A204.1 (cell line): ENCODE measurements around the gene PDE9A.
"Not testable (repeated sequence)": the region's sequence is repeated elsewhere in the genome, so short reads cannot be mapped to it uniquely, and the experiment has no call there.

Experiments used
- FAIRE-seq: peaks from 2 replicates; lab custom pipeline; 2012; peaks lifted over from hg19 to GRCh38; lab: Jason Lieb, UNC

Gene PDE9A

GRCh38 chr21:42690586-42690985, 37.2 kb downstream of the PDE9A start:
- no peak for FAIRE-seq

DNA sequence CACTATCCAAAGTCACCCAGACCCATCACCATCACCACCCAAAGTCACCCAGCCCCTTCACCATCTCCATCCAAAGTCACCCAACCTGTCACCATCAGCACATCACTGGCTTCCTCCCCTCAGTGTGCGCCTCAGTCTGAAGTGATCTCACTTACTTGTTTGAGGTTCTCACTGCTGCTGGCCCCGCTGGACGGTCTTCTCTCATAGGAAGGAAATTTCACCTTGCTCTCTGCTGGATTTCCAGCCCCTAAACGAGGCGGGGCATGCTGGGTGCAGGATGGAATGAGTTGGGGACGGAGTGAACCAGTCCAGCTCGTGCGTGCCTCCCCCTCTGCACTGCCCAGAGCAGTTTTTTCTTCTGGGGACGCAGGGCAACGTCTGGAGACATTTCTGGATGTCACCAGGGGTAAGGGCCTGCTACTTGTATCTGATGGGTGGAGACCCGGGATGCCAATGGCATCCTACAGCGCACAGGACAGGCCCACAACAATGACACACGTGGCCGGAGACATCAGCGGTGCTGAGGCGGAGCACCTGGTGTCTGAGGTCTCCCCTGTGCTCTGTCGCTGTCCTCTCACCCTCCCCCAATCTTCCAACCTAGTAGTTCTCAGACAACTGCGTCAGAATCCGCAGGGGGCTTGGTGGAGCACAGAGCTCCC, 38.6 kb downstream of the PDE9A start:
- FAIRE-seq = no peak

DNA sequence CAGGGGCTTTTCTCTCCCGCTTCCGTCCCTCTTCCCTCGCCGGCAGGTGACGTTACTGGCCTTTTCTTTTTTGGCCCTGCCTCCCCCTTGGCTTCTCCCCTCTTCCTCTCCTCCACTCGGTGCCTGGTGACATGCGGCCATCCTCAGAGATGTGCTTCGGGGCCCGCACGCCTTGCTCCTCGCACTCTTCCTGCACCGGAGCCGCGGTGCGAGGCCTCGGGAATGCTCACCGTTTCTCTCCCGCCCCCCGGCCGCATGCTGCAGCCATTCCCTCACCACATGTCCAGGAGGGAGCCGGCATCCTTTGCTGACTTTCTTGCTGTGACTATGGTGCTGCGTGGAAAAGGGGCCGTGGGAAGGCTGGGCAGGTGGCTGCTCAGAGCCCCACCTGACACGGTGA, 39.3 kb downstream of the PDE9A start:
- FAIRE-seq = no peak

DNA sequence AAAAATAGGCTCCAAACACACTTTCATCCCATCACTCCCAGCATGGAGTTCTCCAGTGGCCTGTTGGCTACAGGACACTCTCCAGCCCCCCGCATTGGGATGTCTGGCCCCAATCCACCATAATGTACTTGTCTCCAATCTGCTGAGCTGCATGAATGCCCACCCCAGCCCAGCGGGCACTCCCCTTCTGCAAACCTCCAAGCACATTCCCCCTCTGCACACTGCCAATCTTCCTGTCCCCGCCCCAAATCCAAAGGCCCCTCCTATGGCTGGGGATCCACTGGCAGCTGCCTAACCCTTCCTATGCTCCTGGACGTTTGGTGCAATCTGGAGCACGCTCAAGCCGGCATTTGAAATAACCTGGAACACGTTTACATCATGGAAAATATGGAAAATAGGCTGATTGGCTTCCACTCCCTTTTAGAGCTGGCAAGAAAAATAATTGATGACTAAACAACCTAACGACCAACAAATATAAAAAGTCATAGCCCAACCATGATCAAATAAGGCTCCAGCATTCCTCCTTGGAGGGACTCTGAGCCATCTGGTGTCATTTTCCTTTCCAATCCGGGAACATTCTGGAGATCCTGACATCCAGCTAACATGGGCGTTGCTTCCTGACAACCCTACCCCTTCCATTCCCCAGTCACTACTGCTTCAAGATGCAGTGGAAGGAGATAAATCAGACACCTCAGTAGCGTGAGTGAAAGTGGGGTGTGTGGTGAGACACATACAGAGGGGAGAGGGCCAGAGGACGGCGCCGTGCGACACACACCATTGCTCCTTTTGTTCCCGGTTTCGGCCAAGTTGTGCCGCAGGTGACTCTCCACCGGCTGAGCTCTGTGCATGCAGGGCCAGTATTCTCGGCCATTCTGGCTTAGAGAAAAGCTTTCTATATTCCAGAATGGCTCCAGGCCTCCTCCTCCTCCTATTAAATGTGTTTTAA, 41.6 kb downstream of the PDE9A start:
- no peak for FAIRE-seq

- no peak for FAIRE-seq
Observed at GRCh38 chr21:42695697-42696380, 42.4 kb downstream of the PDE9A start.

DNA sequence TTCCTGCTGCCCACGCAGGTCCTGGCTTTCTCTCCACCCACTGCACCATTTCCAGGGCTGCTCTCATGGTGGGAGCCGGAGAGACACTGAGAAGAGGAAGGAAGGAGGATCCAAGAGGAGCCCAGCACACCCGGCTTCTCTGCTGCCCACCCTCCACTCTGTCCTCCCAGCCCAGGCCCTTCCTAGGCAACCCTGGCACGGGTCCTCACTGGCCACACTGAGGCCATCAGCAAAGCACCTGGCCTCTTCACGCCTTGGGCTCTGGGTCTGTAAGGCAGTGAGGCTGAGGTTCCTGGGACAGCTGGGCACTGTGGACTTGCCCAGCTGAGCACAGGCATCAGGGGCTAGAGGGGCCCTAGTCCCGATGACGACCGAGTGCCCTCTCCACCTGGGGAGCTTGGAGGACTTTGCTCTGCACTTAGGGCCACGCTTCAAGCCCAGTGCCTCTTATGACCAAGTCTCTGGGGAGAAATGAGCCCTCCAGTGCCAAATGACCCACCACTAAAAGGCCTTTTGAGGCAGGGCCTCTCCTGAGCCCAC, 43.1 kb downstream of the PDE9A start:
- no peak for FAIRE-seq

DNA sequence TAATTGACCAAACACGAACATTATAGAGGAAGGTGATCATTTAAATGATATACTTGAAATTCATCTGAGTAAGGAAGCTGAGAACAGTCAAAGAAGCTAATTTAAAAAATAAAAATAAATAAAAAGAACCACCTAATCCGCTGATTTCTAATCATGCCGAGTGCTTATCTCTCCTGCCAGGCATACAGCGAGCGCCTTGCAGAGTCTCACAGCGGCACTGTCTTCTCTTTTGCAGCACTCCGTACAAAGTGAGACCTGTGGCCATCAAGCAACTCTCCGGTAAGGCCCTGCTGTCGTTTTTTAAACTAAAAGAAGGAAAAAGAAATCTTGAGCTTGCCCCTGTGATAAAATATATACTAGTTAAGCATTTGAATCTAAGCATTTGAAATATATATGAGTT, 45.3 kb downstream of the PDE9A start:
- FAIRE-seq = no peak

- no peak for FAIRE-seq
Observed at GRCh38 chr21:42699196-42699595, 45.8 kb downstream of the PDE9A start.

- FAIRE-seq = no peak
Observed at GRCh38 chr21:42701706-42702456, 48.5 kb downstream of the PDE9A start.

GRCh38 chr21:42702720-42703119, 49.3 kb downstream of the PDE9A start:
- FAIRE-seq = no peak

- no peak for FAIRE-seq
Observed at GRCh38 chr21:42703136-42703908, 49.9 kb downstream of the PDE9A start.

DNA sequence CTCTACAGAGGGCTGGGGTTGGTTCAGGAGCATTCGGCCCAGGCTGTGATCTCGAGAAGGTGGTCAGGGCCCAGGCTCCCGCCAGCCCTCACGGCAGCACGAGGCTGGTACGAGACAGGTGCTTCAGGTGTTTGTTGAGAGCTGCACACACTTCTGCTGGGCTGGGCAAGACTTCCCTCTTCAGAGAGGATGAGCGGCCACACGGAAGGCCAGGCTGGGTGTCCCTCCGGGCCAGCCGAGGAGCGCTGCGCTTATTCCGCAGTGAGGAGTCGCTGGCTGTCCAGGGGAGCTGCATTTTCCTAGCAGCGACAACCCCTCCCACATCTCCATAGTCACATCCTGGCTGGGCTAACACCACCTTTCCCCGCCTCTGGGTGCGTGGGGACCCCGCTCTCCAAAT, 50.5 kb downstream of the PDE9A start:
- no peak for FAIRE-seq

DNA sequence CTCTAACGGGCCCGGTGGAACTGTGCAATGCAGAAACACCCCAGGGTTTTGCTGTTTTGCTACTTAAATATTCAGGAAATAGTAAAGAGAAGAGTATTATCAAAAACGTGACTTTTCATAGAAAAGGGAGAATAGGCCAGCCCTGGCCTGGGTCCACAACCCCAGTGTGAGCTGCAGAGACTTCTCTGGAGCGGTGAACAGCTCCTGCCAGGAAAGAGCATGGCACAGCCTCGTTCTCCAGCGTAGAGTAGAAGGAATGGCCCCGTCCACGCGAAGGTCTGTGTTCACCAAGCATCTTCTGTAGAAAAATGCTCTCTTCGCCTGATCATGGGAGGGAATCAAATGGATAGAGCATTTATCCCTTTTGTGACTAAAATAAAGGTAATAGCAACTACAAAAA, 51.4 kb downstream of the PDE9A start:
- FAIRE-seq = no peak

DNA sequence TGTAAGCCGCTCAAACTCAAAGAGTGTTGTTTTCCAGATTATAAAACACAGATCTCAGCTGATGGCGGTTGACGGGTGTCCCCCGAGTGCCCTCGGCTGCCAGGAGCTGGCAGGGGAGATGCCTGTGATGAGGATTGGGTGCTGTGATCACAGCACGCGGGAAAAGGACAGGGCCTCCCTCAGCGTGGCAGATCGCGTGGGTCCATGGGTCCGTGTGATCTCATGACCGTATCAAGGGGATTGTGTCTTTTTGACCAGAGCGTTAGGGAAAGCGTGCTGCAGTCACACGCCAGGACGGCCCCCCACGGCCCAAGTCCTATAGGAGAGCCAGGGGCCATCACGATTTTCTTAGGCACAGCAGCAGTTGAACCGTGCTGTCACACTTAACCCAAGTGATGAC, 51.9 kb downstream of the PDE9A start:
- no peak for FAIRE-seq

DNA sequence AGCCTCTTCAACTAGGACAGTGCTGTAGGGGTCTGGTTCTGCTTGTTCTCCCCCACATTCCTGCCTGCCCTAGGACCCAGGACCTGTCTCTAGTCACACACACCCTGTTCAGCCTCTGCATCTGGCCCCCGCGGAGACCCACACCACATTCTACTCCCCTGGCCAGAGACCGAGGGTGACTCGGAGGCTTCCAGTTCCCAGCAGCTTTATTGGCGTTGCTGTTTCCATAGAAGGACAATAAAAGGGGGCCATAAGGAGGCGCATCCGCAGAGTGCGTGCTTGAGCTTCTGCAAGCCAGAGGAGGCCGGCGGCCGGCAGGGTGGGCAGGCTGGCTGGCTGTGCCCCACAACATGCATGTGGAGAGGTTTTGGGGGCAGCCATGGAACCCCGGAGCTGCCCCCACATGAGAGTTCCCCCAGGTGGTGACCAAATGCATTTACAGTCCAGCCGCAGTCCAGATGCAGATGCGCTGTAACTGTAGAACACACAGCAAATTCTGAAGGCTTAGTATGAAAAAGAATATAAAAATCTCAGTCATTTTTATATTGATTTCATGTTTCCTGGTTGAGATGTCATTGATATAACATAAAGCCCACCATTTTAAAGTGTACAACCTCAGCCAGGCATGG, 52.4 kb downstream of the PDE9A start:
- no peak for FAIRE-seq

GRCh38 chr21:42706765-42707164, 53.3 kb downstream of the PDE9A start:
- FAIRE-seq = no peak

GRCh38 chr21:42707207-42707830, 53.9 kb downstream of the PDE9A start:
- FAIRE-seq = no peak

DNA sequence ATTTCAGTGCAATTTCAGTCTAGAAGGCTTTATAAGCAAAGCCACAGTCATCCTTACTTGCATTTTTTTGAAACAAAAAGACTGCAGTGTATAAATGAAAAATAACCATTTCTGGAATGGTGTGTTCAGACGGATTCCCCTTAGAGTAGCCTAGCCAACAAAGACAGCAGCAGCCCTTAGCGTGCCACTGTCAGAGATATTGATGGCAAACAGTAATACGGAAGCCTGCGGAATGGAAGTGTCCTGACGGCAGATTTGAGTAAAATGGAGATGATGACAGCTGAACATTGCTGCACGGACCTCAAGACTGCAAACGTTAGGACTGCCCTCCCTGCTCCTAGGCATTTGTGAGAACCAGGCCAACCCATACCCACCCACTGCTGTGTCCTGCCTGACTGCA, 54.7 kb downstream of the PDE9A start:
- no peak for FAIRE-seq

DNA sequence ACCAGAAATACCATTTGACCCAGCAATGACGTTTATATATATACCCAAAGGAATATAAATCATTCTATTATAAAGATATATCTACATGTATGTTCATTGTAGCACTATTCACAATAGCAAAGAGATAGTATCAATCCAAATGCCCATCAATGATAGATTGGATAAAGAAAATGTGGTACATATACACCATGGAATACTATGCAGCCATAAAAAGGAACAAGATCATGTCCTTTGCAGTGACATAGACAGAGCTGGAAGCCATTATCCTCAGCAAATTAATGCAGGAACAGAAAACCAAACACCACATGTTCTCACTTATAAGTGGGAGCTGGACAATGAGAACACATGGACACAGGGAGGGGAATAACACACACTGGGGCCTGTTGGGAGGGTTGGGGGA, 55.5 kb downstream of the PDE9A start:
- not testable (repeated sequence) for FAIRE-seq

DNA sequence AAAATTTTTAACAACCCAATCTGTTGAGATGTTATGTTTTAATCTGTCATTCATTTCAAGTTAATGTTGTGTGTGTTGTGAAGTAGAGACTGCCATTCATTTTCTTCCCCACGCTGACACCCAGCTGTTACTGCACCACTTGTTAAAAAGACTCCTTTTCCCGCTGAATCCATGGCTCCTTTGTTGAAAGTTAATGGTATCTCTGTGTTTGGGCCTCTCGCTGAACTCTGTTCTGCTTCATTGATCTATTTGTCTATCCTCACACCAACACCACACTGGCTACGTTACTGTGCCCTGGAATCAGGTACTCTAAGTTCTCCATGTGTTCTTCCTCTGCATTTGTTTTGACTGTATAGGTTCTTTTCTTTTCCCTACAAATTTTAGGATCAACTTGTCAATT, 58.2 kb downstream of the PDE9A start:
- FAIRE-seq = no peak
